ENCODE results near the gene GJD4.

GJD4 gene

DNA sequence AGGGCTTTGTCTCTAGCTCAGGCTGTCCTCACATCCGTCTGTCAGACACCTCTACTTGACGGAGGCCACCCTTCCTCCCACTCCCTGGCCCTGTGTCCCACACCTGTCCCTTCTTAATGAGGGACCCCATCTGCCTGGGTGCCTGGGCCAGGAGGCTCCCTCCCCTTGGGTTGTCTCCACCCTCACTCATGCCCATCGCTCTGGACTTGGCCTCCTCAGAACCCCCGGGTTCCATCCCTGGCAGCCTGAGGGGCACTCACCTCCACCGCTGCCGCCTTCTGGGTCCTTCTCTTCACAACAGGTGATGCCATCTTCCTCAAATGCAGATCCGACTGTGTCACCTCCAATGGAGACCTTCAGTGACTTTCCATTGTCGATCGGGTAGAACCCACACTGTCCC is 20.2 kb upstream of the GJD4 start:
- Histone ChIP-seq H3K27ac (ENCODE audit: low read depth, low read length) (no peak overlapping the region), H3K79me2 (ENCODE audit: control insufficient read depth, low read length) (no peaks in the 10 kb centered on the region), H3K4me1 (ENCODE audit: control insufficient read depth, low read length) (no peaks in the 10 kb centered on the region), H3K9me2 (replicated peaks; ENCODE audit: control insufficient read depth, low read length) (no peaks in the 10 kb centered on the region), H3K27me3 (ENCODE audit: control insufficient read depth, low read length) (no peaks in the 10 kb centered on the region; the same call in 1 of the 2 replicates), H4K20me1 (ENCODE audit: control insufficient read depth, insufficient read depth, low read depth, low read length) (no peaks in the 10 kb centered on the region), H3F3A (ENCODE audit: control insufficient read depth, insufficient read depth) (no peaks in the 10 kb centered on the region), H3K36me3 (ENCODE audit: control insufficient read depth, low read length) (no peaks in the 10 kb centered on the region), H3K9me3 (ENCODE audit: control insufficient read depth, insufficient read depth, low read length) (no peaks in the 10 kb centered on the region), H3K4me2 (ENCODE audit: low read length) (no peak overlapping the region), H3K4me3 (ENCODE audit: low read length) (no peak overlapping the region)
- no peak for TF ChIP-seq EZH2phosphoT487 (IDR thresholded peaks at IDR 0.05; ENCODE audit: borderline replicate concordance, low read length)
- no peak for TF ChIP-seq CTCF (IDR thresholded peaks at IDR 0.05; ENCODE audit: low read depth, low read length, poor library complexity, severe bottlenecking)

DNA sequence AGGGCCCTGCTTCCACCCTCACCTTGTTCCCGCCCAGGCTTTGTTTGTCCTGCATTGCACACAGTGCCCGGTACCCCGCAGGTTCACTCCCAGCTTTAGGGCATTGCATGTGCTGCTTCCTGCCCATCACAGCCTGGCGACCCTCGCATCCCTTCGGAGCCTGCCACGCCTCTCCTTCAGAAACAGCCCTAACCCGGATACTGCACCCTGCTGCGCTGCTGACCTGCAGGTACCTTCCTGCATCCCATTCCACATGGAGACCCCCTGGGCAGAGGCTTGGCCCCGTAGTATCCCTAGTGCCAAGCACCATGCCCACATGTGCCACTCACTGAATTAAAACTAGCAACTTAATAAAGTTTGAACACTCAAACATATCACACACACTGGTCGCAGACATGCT is 19.8 kb upstream of the GJD4 start:
- no peaks in the 10 kb centered on the region for H3K79me2 ChIP-seq (ENCODE audit: control insufficient read depth, low read length)
- no peaks in the 10 kb centered on the region for H4K20me1 ChIP-seq (ENCODE audit: control insufficient read depth, insufficient read depth, low read depth, low read length)
- no peak overlapping the region for H3K4me3 ChIP-seq (ENCODE audit: low read length)
- H3K4me1 ChIP-seq (ENCODE audit: control insufficient read depth, low read length) = no peaks in the 10 kb centered on the region
- no peaks in the 10 kb centered on the region for H3K9me2 ChIP-seq (replicated peaks; ENCODE audit: control insufficient read depth, low read length)
- H3K9me3 ChIP-seq (ENCODE audit: control insufficient read depth, insufficient read depth, low read length) = no peaks in the 10 kb centered on the region
- H3K36me3 ChIP-seq (ENCODE audit: control insufficient read depth, low read length) = no peaks in the 10 kb centered on the region
- H3K4me2 ChIP-seq (ENCODE audit: low read length) = no peak overlapping the region
- no peak overlapping the region for H3K27ac ChIP-seq (ENCODE audit: low read depth, low read length)
- TF ChIP-seq CTCF (IDR thresholded peaks at IDR 0.05; ENCODE audit: low read depth, low read length, poor library complexity, severe bottlenecking) (no peak), EZH2phosphoT487 (IDR thresholded peaks at IDR 0.05; ENCODE audit: borderline replicate concordance, low read length) (no peak)
- no peaks in the 10 kb centered on the region for H3F3A ChIP-seq (ENCODE audit: control insufficient read depth, insufficient read depth)
- no peaks in the 10 kb centered on the region; the same call in 1 of the 2 replicates for H3K27me3 ChIP-seq (ENCODE audit: control insufficient read depth, low read length)

- no peaks in the 10 kb centered on the region for H3K79me2 ChIP-seq (ENCODE audit: control insufficient read depth, low read length)
- H3K4me1 ChIP-seq (ENCODE audit: control insufficient read depth, low read length) = no peaks in the 10 kb centered on the region
- no peaks in the 10 kb centered on the region for H3K9me2 ChIP-seq (replicated peaks; ENCODE audit: control insufficient read depth, low read length)
- TF ChIP-seq EZH2phosphoT487 (IDR thresholded peaks at IDR 0.05; ENCODE audit: borderline replicate concordance, low read length) (no peak), CTCF (IDR thresholded peaks at IDR 0.05; ENCODE audit: low read depth, low read length, poor library complexity, severe bottlenecking) (no peak)
- H3K4me3 ChIP-seq (ENCODE audit: low read length) = no peak overlapping the region
- H3K36me3 ChIP-seq (ENCODE audit: control insufficient read depth, low read length) = no peaks in the 10 kb centered on the region
- H3K27me3 ChIP-seq (ENCODE audit: control insufficient read depth, low read length) = no peaks in the 10 kb centered on the region; the same call in 1 of the 2 replicates
- no peaks in the 10 kb centered on the region for H3F3A ChIP-seq (ENCODE audit: control insufficient read depth, insufficient read depth)
- H3K27ac ChIP-seq (ENCODE audit: low read depth, low read length) = no peak overlapping the region
- no peaks in the 10 kb centered on the region for H4K20me1 ChIP-seq (ENCODE audit: control insufficient read depth, insufficient read depth, low read depth, low read length)
- no peaks in the 10 kb centered on the region for H3K9me3 ChIP-seq (ENCODE audit: control insufficient read depth, insufficient read depth, low read length)
- no peak overlapping the region for H3K4me2 ChIP-seq (ENCODE audit: low read length)
Observed at GRCh38 chr10:35585903-35586535, 19.1 kb upstream of the GJD4 start.
